ENCODE data around the gene ARL14EP.

The ARL14EP gene

GRCh38 chr11:30322826-30323710 is at the start of gene ARL14EP:
TSS of gene ARL14EP (plus strand) at chr11:30323104. CDS start at chr11:30330949, 7,845 bp downstream.
- peak; percentile 95 for DNase-seq

GRCh38 chr11:30277176-30277575 is 45.7 kb upstream of the ARL14EP start:
- no peak for DNase-seq

- no peak for DNase-seq
Measured at GRCh38 chr11:30279796-30280195, 43.1 kb upstream of the ARL14EP start.

GRCh38 chr11:30281476-30282288 is 41.2 kb upstream of the ARL14EP start:
- DNase-seq: no peak

GRCh38 chr11:30282289-30282631 is 40.6 kb upstream of the ARL14EP start:
- no peak for DNase-seq

- no peak for DNase-seq
Measured at GRCh38 chr11:30284836-30285235, 38.1 kb upstream of the ARL14EP start.

GRCh38 chr11:30285416-30286121 is 37.3 kb upstream of the ARL14EP start:
- no peak for DNase-seq

- DNase-seq: no peak
Measured at GRCh38 chr11:30291331-30291730, 31.6 kb upstream of the ARL14EP start.

GRCh38 chr11:30292545-30292944 is 30.4 kb upstream of the ARL14EP start:
- DNase-seq: no peak

- no peak for DNase-seq
Measured at GRCh38 chr11:30295178-30295885, 27.6 kb upstream of the ARL14EP start.

GRCh38 chr11:30304620-30305019 is 18.3 kb upstream of the ARL14EP start:
- DNase-seq: no peak

- DNase-seq: no peak
Measured at GRCh38 chr11:30310623-30311022, 12.3 kb upstream of the ARL14EP start.

- no peak for DNase-seq
Measured at GRCh38 chr11:30311189-30311588, 11.7 kb upstream of the ARL14EP start.

- DNase-seq: no peak
Measured at GRCh38 chr11:30312243-30312642, 10.7 kb upstream of the ARL14EP start.

GRCh38 chr11:30313580-30313979 is 9.3 kb upstream of the ARL14EP start:
- DNase-seq: no peak

- DNase-seq: no peak
Measured at GRCh38 chr11:30314625-30315024, 8.3 kb upstream of the ARL14EP start.

GRCh38 chr11:30316237-30316636 is 6.7 kb upstream of the ARL14EP start:
- DNase-seq: no peak

GRCh38 chr11:30317030-30317429 is 5.9 kb upstream of the ARL14EP start:
- no peak for DNase-seq

- no peak for DNase-seq
Measured at GRCh38 chr11:30321321-30321720, 1.6 kb upstream of the ARL14EP start.

GRCh38 chr11:30322191-30322590 is 713 bp upstream of the ARL14EP start:
- DNase-seq: no peak

GRCh38 chr11:30326114-30326778 is 3.3 kb downstream of the ARL14EP start:
- no peak for DNase-seq

- no peak for DNase-seq
Measured at GRCh38 chr11:30326906-30327305, 4.0 kb downstream of the ARL14EP start.
